ENCODE data around the gene GPR78.

GPR78 gene

DNA sequence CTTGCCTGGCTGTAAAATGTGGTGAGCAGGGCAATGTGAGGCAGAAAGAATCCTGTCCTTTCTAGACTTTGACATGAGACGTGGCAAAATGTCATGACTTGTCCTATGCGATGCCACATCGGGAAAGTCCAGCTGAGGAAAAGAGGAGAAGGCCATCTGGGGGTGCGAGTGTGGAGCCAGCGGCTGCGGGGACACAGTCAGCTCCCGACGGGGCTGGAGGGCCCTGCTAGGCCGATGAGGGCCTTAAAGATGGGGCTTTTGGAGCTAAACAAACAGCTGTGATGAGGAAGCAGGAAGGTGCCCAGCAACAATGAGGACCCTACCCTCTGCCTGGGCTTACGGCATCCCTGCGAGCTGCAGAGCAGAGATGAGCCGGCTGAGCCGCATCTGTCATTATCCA is 20.1 kb downstream of the GPR78 start:
- DNase-seq (ENCODE audit: low spot score) = no peak

- no peak for DNase-seq (ENCODE audit: low spot score)
These were observed 20.5 kb downstream of the GPR78 start for GRCh38 chr4:8600686-8601085.

- DNase-seq (ENCODE audit: low spot score) = no peak
These were observed 20.9 kb downstream of the GPR78 start for GRCh38 chr4:8601086-8601485.

GRCh38 chr4:8601556-8601955 is 21.4 kb downstream of the GPR78 start:
- no peak for DNase-seq (ENCODE audit: low spot score)

GRCh38 chr4:8602686-8603430 is 22.7 kb downstream of the GPR78 start:
- no peak for DNase-seq (ENCODE audit: low spot score)

- DNase-seq (ENCODE audit: low spot score) = no peak
These were observed 23.7 kb downstream of the GPR78 start for GRCh38 chr4:8603931-8604330.

GRCh38 chr4:8605289-8605688 is 25.1 kb downstream of the GPR78 start:
- no peak for DNase-seq (ENCODE audit: low spot score)

- DNase-seq (ENCODE audit: low spot score) = no peak
These were observed 26.3 kb downstream of the GPR78 start for GRCh38 chr4:8606476-8606875.

DNA sequence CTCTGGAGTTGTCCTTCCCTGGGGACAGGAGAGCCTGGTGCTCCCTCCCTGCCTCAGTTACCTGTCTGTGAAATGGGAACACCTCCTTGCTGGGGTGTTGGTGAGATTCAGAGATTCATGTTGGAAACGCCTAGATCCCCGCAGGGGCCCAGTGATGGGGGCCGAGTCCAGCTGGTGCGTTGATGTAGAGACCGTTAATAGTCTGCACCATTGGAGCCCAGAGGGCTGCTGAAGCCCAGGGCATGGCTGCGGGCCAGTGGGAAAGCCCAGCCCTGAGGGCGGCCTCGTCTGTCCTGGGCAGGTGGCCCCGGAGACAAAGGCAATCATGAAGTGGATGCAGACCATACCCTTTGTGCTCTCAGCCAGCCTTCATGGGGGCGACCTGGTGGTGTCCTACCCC is 26.8 kb downstream of the GPR78 start:
- no peak for DNase-seq (ENCODE audit: low spot score)

DNA sequence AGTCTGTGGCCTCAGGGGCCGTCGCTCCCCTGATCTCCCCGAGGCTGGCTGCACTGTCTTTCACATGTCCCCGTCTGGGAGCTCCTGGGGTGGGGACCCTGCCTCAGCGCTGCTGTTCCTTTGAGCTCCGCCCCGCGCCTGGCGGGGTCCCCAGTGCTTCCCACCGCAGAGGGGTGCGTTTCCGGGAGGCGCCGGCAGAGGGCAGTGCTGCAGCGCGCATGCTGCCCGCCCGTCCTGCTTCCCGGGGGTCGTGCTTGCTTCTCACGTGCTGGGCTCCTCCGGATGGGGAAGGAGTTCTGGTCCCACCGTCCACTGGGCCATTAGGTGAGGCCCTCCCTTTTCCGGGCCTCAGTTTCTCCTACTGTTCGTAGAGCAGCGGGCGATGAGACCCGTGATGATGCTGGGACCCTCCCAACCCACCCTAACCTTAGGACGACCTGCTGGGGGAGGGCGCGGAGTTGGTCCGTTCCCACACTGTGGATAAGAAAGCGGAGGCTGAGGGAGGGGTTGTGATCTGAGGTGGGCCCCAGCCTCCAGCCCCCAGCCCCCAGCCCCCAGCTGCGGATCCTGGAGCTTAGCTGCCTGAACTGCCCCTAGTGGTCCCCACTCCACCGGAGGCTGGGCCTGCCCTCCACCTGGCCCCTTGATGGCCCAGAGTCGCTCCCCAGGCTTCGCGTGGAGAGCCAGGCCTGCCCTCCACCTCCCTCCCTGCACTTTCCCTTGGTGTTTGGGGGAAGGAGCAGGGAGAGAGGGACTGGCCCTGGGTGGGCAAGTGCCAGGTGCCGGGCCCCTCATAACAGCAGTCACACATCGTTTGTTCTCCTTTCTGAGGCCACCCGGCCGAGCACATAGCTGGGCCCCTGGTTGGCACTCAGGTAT is 27.6 kb downstream of the GPR78 start:
- DNase-seq (ENCODE audit: low spot score) = peak; percentile 5

DNA sequence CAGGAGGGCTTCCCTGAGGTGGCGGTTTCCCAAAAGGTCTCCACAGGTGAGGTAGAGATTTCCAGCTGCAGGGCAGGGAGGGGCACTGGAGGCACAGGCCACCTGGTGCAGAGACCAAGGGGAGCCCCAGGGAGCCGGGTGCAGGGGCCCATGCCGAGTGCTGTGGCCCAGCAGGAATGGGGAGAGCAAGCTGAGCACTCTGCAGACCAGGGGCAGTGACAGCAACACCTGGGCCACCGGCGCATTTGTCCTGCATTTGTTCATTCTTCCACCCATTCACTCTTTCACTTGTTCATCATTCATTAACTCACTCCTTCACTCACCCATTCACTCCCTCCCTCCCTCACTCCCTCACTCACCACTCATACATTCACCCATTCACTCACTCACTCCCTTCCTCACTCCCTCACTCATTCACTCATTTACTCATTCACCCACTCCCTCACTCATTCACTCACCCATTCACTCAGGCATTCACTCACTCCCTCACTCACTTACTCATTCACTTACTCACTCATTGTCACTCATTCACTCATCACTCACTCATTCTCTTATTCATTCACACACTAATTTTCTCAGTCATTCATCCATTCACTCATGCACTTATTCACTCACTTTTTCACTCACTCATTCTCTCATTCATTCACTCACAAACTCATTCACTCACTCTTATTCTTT is 28.7 kb downstream of the GPR78 start:
- no peak for DNase-seq (ENCODE audit: low spot score)

GRCh38 chr4:8609406-8609805 is 29.2 kb downstream of the GPR78 start:
- no peak for DNase-seq (ENCODE audit: low spot score)

GRCh38 chr4:8609824-8610350 is 29.7 kb downstream of the GPR78 start:
- DNase-seq (ENCODE audit: low spot score) = no peak

DNA sequence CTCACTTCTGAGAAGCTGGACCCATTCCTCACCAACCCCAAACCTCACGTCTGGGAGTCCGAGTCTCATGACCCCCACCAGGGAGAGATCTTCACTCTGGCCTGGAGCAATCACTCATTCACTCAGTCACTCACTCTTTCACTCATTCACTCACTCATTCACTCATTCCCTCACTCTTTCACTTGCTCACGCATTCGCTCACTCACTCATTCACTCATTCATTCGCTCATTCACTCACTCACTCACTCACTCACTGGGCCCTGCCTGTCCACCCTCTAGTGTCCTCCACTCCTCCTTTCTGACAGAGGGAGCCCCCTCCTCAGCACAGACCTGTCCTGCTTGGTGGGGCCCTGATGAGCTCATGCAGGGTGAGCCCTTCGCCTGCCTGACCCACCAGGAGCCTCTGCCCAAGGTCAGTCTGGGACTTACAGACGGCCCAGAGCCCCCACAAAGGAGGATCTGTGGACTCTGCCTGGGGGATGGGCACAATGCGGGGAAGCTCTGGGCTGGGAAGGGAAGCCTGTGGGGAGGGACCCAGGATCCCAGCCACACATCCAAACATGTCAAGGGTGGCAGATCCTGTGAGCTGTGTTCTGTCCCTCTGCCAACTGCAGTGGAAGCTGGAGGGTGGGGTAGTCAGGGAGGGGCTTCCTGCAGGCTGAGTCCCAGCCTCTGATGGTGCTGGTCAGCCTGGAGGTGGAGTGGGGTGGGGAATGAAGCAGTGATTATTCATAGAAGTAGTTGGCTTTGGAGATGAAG is 30.8 kb downstream of the GPR78 start:
- no peak for DNase-seq (ENCODE audit: low spot score)

- DNase-seq (ENCODE audit: low spot score) = no peak
These were observed 32.5 kb downstream of the GPR78 start for GRCh38 chr4:8612646-8613045.

- no peak for DNase-seq (ENCODE audit: low spot score)
These were observed 33.5 kb downstream of the GPR78 start for GRCh38 chr4:8613421-8614364.

GRCh38 chr4:8614365-8615193 is 34.4 kb downstream of the GPR78 start:
- DNase-seq (ENCODE audit: low spot score) = no peak

GRCh38 chr4:8615366-8615765 is 35.2 kb downstream of the GPR78 start:
- DNase-seq (ENCODE audit: low spot score) = no peak

DNA sequence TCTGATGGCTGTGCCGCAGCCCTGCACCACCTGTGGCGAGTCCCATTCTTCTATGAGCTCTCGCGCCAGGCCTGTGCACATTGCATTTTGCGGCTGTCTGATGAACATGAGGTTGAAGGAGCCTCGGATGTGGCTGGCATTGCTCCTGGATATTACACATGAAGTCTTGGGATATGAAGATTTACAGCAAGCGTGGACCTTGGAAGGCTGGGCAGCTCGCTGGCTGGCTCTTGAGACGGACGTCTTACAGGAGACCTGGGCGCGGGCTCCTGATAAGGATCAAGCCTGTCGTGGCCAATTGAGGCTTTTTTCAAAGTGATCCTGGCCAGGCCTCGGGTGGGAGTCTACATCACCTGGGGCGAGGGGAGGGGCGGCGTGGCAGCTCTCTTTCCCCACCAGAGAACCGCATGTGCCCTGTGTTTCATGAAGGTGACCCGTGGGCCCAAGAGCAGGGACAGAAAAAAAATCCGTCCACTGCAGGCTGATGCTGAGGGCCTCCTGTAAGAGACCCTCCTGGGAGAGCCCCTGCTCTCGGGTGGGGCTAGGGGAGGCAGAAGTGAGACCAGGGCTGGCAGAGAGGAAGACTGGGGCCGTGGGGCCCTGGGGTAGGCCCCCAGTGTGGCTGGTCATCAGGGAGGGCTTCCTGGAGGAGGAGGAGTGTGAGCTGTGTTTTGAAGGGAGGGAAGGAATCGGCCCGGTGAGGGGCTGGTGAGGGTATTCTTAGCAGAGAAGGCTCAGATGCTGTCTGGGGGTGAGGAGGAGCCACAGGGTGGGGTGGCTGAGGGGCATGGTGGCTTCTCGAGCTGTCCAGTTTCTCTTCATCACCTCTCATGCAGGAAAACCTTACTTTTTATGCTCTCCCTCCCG is 36.0 kb downstream of the GPR78 start:
- DNase-seq (ENCODE audit: low spot score) = no peak

Measured in hematopoietic multipotent progenitor cell treated with erythropoietin and hydrocortisone succinate and interleukin-3 and kit ligand, for 17 days (in vitro differentiated cells).